Nephron progenitor cell (in vitro differentiated cells): Measurements from ENCODE around the gene SCAP.

Source experiments
- DNase-seq: peaks from one replicate; pipeline ENCODE4 v3.0.0; 2021
- H3K27ac Mint-ChIP-seq: 2 replicates; pipeline ENCODE4 v1.8.0; 2021; ENCODE audit warnings: mild to moderate bottlenecking, moderate library complexity, mixed read lengths
- H3K27me3 Mint-ChIP-seq: 2 replicates; pipeline ENCODE4 v1.8.0; 2021; ENCODE audit warnings: mild to moderate bottlenecking, low read depth, mixed read lengths; ENCODE audit not compliant: poor library complexity
- H3K36me3 Mint-ChIP-seq: 2 replicates; pipeline ENCODE4 v1.8.0; 2021; ENCODE audit warnings: low read depth, mixed read lengths
- H3K4me1 Mint-ChIP-seq: 2 replicates; pipeline ENCODE4 v1.8.0; 2021; ENCODE audit warnings: mixed read lengths
- H3K4me3 Mint-ChIP-seq: 2 replicates; pipeline ENCODE4 v1.8.0; 2021; ENCODE audit warnings: mild to moderate bottlenecking, moderate library complexity, mixed read lengths
- H3K9me3 Mint-ChIP-seq: 2 replicates; pipeline ENCODE4 v1.8.0; 2021; ENCODE audit warnings: mild to moderate bottlenecking, moderate library complexity, mixed read lengths
- TF ChIP-seq, protein P1 (sequence below): fragments of 200-600 bp; sonication (generic); IDR thresholded peaks from 2 replicates; pipeline ENCODE4 v1.5.0; 2021; ENCODE audit warnings: antibody characterized with exemption

SCAP gene

DNA sequence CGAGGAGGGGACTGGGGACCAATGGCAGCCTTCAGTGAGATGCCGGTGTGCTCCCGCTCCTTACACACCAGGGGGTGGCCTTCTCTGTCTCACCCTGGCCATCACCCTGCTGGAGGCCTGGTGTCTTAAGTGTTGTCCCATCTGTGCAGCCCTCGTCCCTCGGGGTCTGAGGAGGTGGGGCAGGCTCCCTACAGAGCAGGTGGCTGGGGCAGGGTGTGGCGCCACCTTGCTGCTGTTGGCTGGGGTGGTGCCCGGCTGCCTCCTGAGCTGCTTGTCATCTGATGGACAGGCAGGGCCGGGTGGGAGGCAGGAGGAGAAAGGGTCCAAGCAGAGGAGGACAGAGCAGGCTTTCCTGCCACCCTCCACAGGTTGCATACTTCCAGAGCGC is 69.0 kb downstream of the SCAP start:
- no peak for DNase-seq
- TF ChIP-seq, protein P1, sequence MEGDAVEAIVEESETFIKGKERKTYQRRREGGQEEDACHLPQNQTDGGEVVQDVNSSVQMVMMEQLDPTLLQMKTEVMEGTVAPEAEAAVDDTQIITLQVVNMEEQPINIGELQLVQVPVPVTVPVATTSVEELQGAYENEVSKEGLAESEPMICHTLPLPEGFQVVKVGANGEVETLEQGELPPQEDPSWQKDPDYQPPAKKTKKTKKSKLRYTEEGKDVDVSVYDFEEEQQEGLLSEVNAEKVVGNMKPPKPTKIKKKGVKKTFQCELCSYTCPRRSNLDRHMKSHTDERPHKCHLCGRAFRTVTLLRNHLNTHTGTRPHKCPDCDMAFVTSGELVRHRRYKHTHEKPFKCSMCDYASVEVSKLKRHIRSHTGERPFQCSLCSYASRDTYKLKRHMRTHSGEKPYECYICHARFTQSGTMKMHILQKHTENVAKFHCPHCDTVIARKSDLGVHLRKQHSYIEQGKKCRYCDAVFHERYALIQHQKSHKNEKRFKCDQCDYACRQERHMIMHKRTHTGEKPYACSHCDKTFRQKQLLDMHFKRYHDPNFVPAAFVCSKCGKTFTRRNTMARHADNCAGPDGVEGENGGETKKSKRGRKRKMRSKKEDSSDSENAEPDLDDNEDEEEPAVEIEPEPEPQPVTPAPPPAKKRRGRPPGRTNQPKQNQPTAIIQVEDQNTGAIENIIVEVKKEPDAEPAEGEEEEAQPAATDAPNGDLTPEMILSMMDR, result no peak
- no peaks in the 10 kb centered on the region for H3K4me1 Mint-ChIP-seq
- H3K9me3 Mint-ChIP-seq, result no peaks in the 10 kb centered on the region
- no peak overlapping the region for H3K27ac Mint-ChIP-seq
- no peak overlapping the region for H3K4me3 Mint-ChIP-seq
- no peaks in the 10 kb centered on the region for H3K27me3 Mint-ChIP-seq
- H3K36me3 Mint-ChIP-seq, result peaks cover 12% of the 10 kb centered on the region

DNA sequence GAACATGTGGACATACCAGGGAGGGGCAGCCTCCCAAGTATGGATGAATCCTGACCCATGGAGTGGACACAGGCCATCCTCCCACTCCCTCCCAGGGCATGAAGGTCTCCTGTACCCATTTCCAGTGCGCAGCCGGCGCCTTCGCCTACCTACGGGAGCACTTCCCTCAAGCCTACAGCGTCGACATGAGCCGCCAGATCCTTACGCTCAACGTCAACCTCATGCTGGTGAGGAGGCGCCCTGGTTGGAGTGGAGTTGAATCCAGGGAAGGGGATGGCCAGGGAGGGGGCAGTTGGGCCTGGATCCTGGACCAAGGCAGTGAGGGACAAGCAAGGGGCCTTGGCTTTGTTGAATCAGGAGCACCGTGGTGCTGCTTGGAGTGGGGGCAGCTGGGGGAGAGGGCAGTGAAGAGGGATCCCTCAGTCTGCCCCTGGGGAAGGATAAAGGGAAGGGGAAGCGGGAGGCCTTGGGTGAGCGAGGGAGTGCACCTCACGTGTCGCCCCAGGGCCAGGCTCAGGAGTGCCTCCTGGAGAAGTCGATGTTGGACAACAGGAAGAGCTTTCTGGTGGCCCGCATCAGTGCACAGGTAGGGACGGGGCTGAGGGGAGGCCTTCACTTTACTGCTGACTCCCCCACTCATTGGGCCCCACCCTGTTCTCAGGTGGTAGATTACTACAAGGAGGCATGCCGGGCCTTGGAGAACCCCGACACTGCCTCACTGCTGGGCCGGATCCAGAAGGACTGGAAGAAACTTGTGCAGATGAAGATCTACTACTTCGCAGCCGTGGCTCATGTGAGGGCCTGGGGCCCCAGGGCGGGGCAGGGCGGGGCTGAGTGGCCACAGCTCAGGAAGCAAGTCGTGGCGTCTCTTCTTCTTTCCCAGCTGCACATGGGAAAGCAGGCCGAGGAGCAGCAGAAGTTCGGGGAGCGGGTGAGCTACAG is 69.7 kb downstream of the SCAP start:
- Mint-ChIP-seq H3K36me3 (peaks cover 12% of the 10 kb centered on the region), H3K9me3 (no peaks in the 10 kb centered on the region), H3K4me1 (no peaks in the 10 kb centered on the region), H3K27me3 (no peaks in the 10 kb centered on the region), H3K4me3 (no peak overlapping the region), H3K27ac (no peak overlapping the region)
- TF ChIP-seq, protein P1, result no peak
- no peak for DNase-seq

DNA sequence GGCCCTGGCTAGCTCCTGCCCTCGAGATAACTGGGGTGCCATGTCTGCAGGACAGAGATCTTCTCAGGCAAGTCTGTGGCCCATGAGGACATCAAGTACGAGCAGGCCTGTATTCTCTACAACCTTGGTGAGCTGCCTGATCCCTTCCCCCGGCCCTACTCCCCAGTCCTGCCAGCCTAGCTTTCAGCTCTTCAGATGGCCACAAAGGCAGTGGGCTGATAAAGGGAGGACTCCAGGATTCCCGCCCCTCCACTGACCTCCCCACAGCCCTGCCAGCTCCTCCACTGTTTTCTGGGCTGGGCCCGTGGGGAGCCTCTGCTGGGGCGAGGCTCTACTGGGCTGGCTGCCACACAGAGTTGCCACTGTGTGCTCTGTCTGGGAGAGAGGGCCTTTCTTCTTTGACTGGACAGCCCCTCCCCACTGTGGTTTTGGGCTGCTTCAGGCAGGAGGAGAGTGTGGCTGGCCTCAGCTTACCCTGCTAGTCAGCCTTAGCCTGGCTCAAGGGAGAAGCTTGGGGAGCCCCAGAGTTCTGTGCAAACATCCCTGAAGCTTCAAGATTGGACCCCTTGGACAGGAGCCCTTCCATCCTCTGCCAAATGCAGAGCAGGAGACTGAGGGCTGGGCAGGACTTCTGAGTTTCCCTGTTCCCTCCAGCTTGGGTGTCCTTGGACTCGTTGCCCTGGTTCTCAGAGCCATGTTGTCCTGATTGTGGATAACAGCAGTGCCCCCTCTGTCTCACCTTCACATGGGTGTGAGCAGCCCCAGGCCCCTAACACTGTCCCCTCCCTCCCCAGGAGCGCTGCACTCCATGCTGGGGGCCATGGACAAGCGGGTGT is 70.6 kb downstream of the SCAP start:
- H3K27me3 Mint-ChIP-seq, result no peaks in the 10 kb centered on the region
- H3K9me3 Mint-ChIP-seq, result no peaks in the 10 kb centered on the region
- no peaks in the 10 kb centered on the region for H3K4me1 Mint-ChIP-seq
- no peak overlapping the region for H3K27ac Mint-ChIP-seq
- no peak overlapping the region for H3K4me3 Mint-ChIP-seq
- DNase-seq, result no peak
- TF ChIP-seq, protein P1, result no peak
- peaks cover 12% of the 10 kb centered on the region for H3K36me3 Mint-ChIP-seq

DNA sequence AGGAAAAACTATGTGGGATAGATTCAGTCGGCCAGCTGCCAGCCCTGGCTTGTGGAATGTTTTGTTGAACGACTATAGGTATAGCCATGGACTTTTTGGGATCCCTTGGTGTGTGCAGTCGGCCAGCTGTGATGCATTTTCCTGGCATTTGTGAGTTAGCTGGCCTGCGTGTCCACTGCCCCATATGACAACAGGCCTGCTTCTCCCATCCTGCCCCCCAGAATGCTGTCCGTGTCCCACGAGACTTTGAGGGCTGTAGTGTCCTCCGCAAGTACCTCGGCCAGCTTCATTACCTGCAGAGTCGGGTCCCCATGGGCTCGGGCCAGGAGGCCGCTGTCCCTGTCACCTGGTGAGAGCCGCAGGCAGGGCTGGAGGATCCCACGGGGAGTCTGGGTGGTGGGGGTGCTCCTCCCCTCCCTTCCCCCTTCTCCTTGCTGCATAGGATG is 71.3 kb downstream of the SCAP start:
- H3K4me1 Mint-ChIP-seq, result no peaks in the 10 kb centered on the region
- H3K27me3 Mint-ChIP-seq, result no peaks in the 10 kb centered on the region
- no peak overlapping the region for H3K27ac Mint-ChIP-seq
- DNase-seq, result no peak
- TF ChIP-seq, protein P1, result no peak
- H3K9me3 Mint-ChIP-seq, result no peaks in the 10 kb centered on the region
- H3K4me3 Mint-ChIP-seq, result no peak overlapping the region
- H3K36me3 Mint-ChIP-seq, result peaks cover 12% of the 10 kb centered on the region

DNA sequence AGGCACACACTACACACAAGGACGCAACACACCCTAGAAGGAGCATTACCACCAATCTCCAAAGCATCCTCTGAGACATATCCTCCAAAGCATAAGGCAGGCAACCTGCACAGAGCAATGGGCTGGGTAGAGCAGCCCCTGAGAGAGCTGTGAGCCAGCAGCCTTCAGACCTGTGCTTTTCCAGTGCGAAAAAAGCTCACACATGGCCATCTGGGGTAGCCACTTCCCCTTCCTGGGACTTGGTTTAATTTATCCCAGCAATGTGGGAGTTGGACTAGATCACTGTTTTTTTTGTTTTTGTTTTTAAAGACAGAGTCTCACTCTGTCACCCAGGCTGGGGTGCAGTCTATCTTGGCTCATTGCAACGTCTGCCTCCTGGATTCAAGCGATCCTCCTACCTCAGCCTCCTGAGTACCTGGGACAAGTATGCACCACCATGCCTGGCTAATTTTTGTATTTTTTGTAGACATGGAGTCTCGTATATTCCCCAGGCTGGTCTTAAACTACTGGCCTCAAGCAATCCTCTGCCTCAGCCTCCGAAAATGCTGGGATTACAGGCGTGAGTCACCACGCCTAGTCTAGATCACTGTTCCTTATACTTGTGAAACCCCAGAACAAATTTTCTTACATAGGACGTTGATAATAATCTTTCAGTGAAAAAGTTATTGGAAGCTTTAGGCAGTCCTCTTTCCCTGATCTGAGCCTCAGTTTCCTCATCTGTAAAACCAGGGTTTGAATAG is 76.0 kb downstream of the SCAP start:
- H3K4me1 Mint-ChIP-seq, result peaks cover 23% of the 10 kb centered on the region
- no peaks in the 10 kb centered on the region for H3K27me3 Mint-ChIP-seq
- H3K4me3 Mint-ChIP-seq, result no peak overlapping the region
- TF ChIP-seq, protein P1, result no peak
- DNase-seq, result no peak
- no peaks in the 10 kb centered on the region for H3K9me3 Mint-ChIP-seq
- H3K36me3 Mint-ChIP-seq, result peaks cover 13% of the 10 kb centered on the region
- H3K27ac Mint-ChIP-seq, result peak overlapping the region; percentile 32
